ENCODE results near the gene CCNF. TPM values are rescaled to one million over a fixed set of nuclear protein-coding genes. Genes with fewer than 3 reads are reported as not detected.
A peak's percentile ranks its signal among the peaks of the same experiment; 100 is the strongest.

The CCNF gene
- polyA plus RNA-seq, 1 donor (not counting 4 experiments of a cell fraction or from before 2014, with no cell fraction given), result 3.5 TPM

- no peaks in the 10 kb centered on the region for H3K9me3 ChIP-seq (ENCODE audit: control insufficient read depth, low read depth, low read length)
- H3K4me3 ChIP-seq (ENCODE audit: control insufficient read depth in 2 of 3, extremely low read depth in 1 of 3, insufficient read depth in 2 of 3, low read depth in 1 of 3, low read length in 3 of 3), result peak within 1 kb of the TSS; percentile 76 to 88 (median 82)
- FAIRE-seq (no peak), DNase-seq (ENCODE audit: low read depth, low spot score) (no peak)
- H2AFZ ChIP-seq (ENCODE audit: control insufficient read depth, low read length), result peak within 1 kb of the TSS; percentile 74
- dilution Hi-C loops (cut with MboI; ENCODE audit: extremely low pct_ligation_motif_present, low sequenced_read_pairs), result no loop called here
- peak within 1 kb of the TSS; percentile 77 for H3K4me2 ChIP-seq (ENCODE audit: control insufficient read depth, extremely low read depth, insufficient read depth, low read depth, low read length)
- H4K20me1 ChIP-seq (ENCODE audit: control insufficient read depth, extremely low read depth, insufficient read depth, low read length), result peaks cover 9% of the 10 kb centered on the region
- H3K9me1 ChIP-seq (ENCODE audit: control insufficient read depth, extremely low read depth, insufficient read depth, low read length), result no peaks in the 10 kb centered on the region
- peak within 1 kb of the TSS; percentile 75 for H3K9ac ChIP-seq (ENCODE audit: control insufficient read depth, extremely low read depth, insufficient read depth, low read length)
- peaks cover 1% of the 10 kb centered on the region for H3K79me2 ChIP-seq (ENCODE audit: control insufficient read depth, insufficient read depth, low read length)
- peaks cover 13% of the 10 kb centered on the region for H3K4me1 ChIP-seq (ENCODE audit: control insufficient read depth, extremely low read depth, insufficient read depth, low read length)
- H3K36me3 ChIP-seq (ENCODE audit: control insufficient read depth in 2 of 2, extremely low read depth in 1 of 2, insufficient read depth in 2 of 2, low read length in 2 of 2), result peaks cover 0 to 1% of the 10 kb centered on the region in 2 experiments
- TF ChIP-seq EZH2 (IDR thresholded peaks at IDR 0.05; ENCODE audit: low read length), result no peak
- TF ChIP-seq, protein P1, sequence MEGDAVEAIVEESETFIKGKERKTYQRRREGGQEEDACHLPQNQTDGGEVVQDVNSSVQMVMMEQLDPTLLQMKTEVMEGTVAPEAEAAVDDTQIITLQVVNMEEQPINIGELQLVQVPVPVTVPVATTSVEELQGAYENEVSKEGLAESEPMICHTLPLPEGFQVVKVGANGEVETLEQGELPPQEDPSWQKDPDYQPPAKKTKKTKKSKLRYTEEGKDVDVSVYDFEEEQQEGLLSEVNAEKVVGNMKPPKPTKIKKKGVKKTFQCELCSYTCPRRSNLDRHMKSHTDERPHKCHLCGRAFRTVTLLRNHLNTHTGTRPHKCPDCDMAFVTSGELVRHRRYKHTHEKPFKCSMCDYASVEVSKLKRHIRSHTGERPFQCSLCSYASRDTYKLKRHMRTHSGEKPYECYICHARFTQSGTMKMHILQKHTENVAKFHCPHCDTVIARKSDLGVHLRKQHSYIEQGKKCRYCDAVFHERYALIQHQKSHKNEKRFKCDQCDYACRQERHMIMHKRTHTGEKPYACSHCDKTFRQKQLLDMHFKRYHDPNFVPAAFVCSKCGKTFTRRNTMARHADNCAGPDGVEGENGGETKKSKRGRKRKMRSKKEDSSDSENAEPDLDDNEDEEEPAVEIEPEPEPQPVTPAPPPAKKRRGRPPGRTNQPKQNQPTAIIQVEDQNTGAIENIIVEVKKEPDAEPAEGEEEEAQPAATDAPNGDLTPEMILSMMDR (optimal IDR thresholded peaks at IDR 0.05 in 1 of 3, IDR thresholded peaks at IDR 0.05 in 1 of 3, conservative IDR thresholded peaks at IDR 0.05 in 1 of 3; ENCODE audit: extremely low read depth in 1 of 3, insufficient read depth in 2 of 3, low read length in 3 of 3), result no peak
- H3K27me3 ChIP-seq (ENCODE audit: control insufficient read depth, extremely low read depth, insufficient read depth, low read length), result peaks cover 21% of the 10 kb centered on the region
- H3K27ac ChIP-seq (ENCODE audit: control insufficient read depth, insufficient read depth, low read length), result peak within 1 kb of the TSS; percentile 52
These were observed 45.7 kb downstream of the CCNF start, which contains the start of gene TBC1D24 for GRCh38 chr16:2474877-2475412. TBC1D24 (plus strand) TSS chr16:2475127; CDS start chr16:2496149, 21,022 bp downstream.

DNA sequence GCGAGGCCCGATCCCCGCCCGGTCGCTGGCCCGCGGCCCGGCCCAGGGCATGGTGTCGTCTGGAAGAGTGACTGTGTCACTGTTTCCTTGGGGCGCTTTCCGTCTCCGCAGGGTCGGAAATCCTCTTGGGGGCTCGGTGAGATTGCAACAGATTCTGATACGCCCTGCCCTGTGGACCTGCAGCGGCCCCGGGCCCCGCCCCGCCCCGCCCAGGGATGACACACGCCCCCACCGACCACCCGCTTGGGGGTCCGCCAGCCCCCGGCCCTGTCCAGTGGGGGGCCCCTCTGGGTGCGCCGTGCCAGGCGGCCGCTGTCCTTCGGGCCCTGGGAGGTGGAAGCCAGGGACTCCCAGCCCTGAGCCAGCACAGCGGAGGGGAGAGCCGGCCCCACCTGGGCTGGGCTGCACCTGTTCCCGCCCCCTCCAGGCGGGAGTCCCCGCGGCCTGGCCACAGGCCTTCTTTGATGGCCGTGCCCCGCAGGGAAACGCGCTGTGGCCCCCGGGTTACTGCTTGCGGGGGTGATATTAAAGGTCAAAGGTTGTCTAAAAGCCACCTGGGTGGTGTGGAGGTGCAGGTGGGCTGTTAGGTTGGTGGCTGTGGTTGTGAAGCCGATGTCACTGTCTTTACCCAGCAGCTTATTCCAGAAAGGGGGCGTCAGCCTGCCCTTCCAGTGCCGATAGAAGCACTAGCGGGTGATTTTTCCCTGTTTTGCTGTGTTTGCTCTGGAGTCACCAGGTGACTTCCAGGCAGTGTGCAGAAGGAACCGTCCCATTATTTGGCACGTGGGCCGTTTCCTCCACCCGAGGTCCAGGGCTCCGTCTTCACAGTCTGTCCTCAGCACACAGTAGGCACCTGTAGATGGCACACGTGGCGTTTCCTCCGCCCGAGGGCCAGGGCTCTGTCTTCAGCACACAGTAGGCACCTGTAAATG lies 46.4 kb downstream of the CCNF start:
- no peaks in the 10 kb centered on the region for H3K9me3 ChIP-seq (ENCODE audit: control insufficient read depth, low read depth, low read length)
- peak overlapping the region; percentile 77 for H3K4me2 ChIP-seq (ENCODE audit: control insufficient read depth, extremely low read depth, insufficient read depth, low read depth, low read length)
- H2AFZ ChIP-seq (ENCODE audit: control insufficient read depth, low read length), result no peak overlapping the region
- dilution Hi-C loops (cut with MboI; ENCODE audit: extremely low pct_ligation_motif_present, low sequenced_read_pairs), result no loop called here
- FAIRE-seq (no peak), DNase-seq (ENCODE audit: low read depth, low spot score) (no peak)
- peaks cover 0 to 1% of the 10 kb centered on the region in 2 experiments for H3K36me3 ChIP-seq (ENCODE audit: control insufficient read depth in 2 of 2, extremely low read depth in 1 of 2, insufficient read depth in 2 of 2, low read length in 2 of 2)
- peak overlapping the region; percentile 52 for H3K9ac ChIP-seq (ENCODE audit: control insufficient read depth, extremely low read depth, insufficient read depth, low read length)
- peaks cover 13% of the 10 kb centered on the region for H3K4me1 ChIP-seq (ENCODE audit: control insufficient read depth, extremely low read depth, insufficient read depth, low read length)
- TF ChIP-seq, protein P1 (optimal IDR thresholded peaks at IDR 0.05 in 1 of 3, IDR thresholded peaks at IDR 0.05 in 1 of 3, conservative IDR thresholded peaks at IDR 0.05 in 1 of 3; ENCODE audit: extremely low read depth in 1 of 3, insufficient read depth in 2 of 3, low read length in 3 of 3), result no peak
- TF ChIP-seq EZH2 (IDR thresholded peaks at IDR 0.05; ENCODE audit: low read length), result no peak
- no peaks in the 10 kb centered on the region for H3K9me1 ChIP-seq (ENCODE audit: control insufficient read depth, extremely low read depth, insufficient read depth, low read length)
- no peak overlapping the region for H3K27ac ChIP-seq (ENCODE audit: control insufficient read depth, insufficient read depth, low read length)
- H3K27me3 ChIP-seq (ENCODE audit: control insufficient read depth, extremely low read depth, insufficient read depth, low read length), result peaks cover 14% of the 10 kb centered on the region
- peaks cover 1% of the 10 kb centered on the region for H3K79me2 ChIP-seq (ENCODE audit: control insufficient read depth, insufficient read depth, low read length)
- H3K4me3 ChIP-seq (ENCODE audit: control insufficient read depth in 2 of 3, extremely low read depth in 1 of 3, insufficient read depth in 2 of 3, low read depth in 1 of 3, low read length in 3 of 3), result peak overlapping the region; percentile 56 to 88 (median 73)
- peaks cover 9% of the 10 kb centered on the region for H4K20me1 ChIP-seq (ENCODE audit: control insufficient read depth, extremely low read depth, insufficient read depth, low read length)

Data from keratinocyte (primary cell).